K562 (cell line): ENCODE results near the gene DOCK6.

Source experiments
- CC2D1A ChIP-seq: fragments of 450-650 bp; IDR thresholded peaks from 2 replicates; pipeline ENCODE4 v1.6.1; 2017; ENCODE audit warnings: mild to moderate bottlenecking
- DNMT1 ChIP-seq: fragments of 450-650 bp; IDR thresholded peaks from 2 replicates; pipeline ENCODE4 v1.6.1; 2016; ENCODE audit warnings: antibody characterized with exemption, mild to moderate bottlenecking
- DPF2 ChIP-seq: fragments of 450-650 bp; IDR thresholded peaks from 2 replicates; pipeline ENCODE4 v1.6.1; 2016
- HMG20B ChIP-seq: fragments of 250-450 bp; sonication (Bioruptor Pico); IDR thresholded peaks from 2 replicates; pipeline ENCODE4 v1.5.0; 2021; ENCODE audit warnings: mild to moderate bottlenecking
- MED1 ChIP-seq: sonication (generic); formaldehyde crosslinking; IDR thresholded peaks from 2 replicates; pipeline ENCODE4 v1.8.1; 2023; ENCODE audit warnings: missing genetic modification reagents, borderline replicate concordance
- TAF7 ChIP-seq: fragments of 450-650 bp; IDR thresholded peaks from 2 replicates; pipeline ENCODE4 v1.6.1; 2016; ENCODE audit warnings: missing genetic modification characterization, missing compliant biosample characterization
- ZNF124 ChIP-seq: sonication (generic); formaldehyde crosslinking; IDR thresholded peaks from 2 replicates; pipeline ENCODE4 v1.8.1; 2022; ENCODE audit warnings: missing genetic modification reagents
- ZNF146 ChIP-seq: IDR thresholded peaks from one replicate; pipeline ENCODE4 v1.6.1; 2018; ENCODE audit warnings: missing compliant biosample characterization; ENCODE audit not compliant: unreplicated experiment
- ZNF655 ChIP-seq: fragments of 250-450 bp; sonication (Bioruptor Pico); IDR thresholded peaks from 2 replicates; pipeline ENCODE4 v1.5.0; 2021
- ZNF740 ChIP-seq, 3 experiments: fragments of 200-800 bp in 1 of 3; sonication (Bioruptor generic) in 1 of 3; sonication (generic) in 1 of 3; formaldehyde crosslinking in 1 of 3; IDR thresholded peaks; 2 replicates each; pipeline versions ENCODE4 v1.6.1 to v1.8.0; 2016 to 2022; ENCODE audit warnings: mild to moderate bottlenecking in 2 of 3, missing compliant biosample characterization in 2 of 3, missing genetic modification characterization in 2 of 3, missing genetic modification reagents in 1 of 3
- ZNF830 ChIP-seq: fragments of 250-450 bp; sonication (Bioruptor Pico); IDR thresholded peaks from 2 replicates; pipeline ENCODE4 v1.5.0; 2021; ENCODE audit warnings: mild to moderate bottlenecking
- TF ChIP-seq, protein P1 (sequence below), 3 experiments: IDR thresholded peaks in 2 of 3; conservative IDR thresholded peaks in 1 of 3; 2 replicates each; pipeline ENCODE4 v1.5.1; 2011 to 2012; ENCODE audit warnings: low read length in 3 of 3, mild to moderate bottlenecking in 3 of 3, control low read depth in 2 of 3, improper control_type of control experiment in 1 of 3, inconsistent platforms in 1 of 3, low read depth in 1 of 3, mixed read lengths in 1 of 3, moderate library complexity in 1 of 3; ENCODE audit not compliant: insufficient read depth in 2 of 3

- TF ChIP-seq MED1 = no peak
- TF ChIP-seq ZNF740 (CRISPR knock-in tag; IDR thresholded peaks at IDR 0.05) = no peak
- no peak for TF ChIP-seq ZNF740 (tag; IDR thresholded peaks at IDR 0.05)
- no peak for TF ChIP-seq HMG20B (CRISPR knock-in tag)
- no peak for TF ChIP-seq ZNF124
- TF ChIP-seq DPF2 = no peak
- TF ChIP-seq, protein P1, sequence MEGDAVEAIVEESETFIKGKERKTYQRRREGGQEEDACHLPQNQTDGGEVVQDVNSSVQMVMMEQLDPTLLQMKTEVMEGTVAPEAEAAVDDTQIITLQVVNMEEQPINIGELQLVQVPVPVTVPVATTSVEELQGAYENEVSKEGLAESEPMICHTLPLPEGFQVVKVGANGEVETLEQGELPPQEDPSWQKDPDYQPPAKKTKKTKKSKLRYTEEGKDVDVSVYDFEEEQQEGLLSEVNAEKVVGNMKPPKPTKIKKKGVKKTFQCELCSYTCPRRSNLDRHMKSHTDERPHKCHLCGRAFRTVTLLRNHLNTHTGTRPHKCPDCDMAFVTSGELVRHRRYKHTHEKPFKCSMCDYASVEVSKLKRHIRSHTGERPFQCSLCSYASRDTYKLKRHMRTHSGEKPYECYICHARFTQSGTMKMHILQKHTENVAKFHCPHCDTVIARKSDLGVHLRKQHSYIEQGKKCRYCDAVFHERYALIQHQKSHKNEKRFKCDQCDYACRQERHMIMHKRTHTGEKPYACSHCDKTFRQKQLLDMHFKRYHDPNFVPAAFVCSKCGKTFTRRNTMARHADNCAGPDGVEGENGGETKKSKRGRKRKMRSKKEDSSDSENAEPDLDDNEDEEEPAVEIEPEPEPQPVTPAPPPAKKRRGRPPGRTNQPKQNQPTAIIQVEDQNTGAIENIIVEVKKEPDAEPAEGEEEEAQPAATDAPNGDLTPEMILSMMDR (IDR thresholded peaks at IDR 0.05 in 2 of 3, conservative IDR thresholded peaks at IDR 0.05 in 1 of 3; ENCODE audit: insufficient read depth in 2 of 3, low read depth in 1 of 3, low read length in 3 of 3) = no peak
- TF ChIP-seq ZNF655 = no peak
- no peak for TF ChIP-seq ZNF146 (CRISPR knock-in tag)
- no peak for TF ChIP-seq TAF7 (tag)
- TF ChIP-seq DNMT1 = no peak
- TF ChIP-seq CC2D1A = no peak
- TF ChIP-seq ZNF830 (CRISPR knock-in tag) = no peak
Measured at GRCh38 chr19:11236324-11237301, 25.7 kb downstream of the DOCK6 start.
